MM.1S (cell line): ENCODE data around the gene NANOS1.

Experiments used
- DNase-seq: peaks from one replicate; pipeline ENCODE4 v3.0.0-alpha.2; 2015
- H2AFZ ChIP-seq: fragments of 300-600 bp; sonication (generic); 2 replicates; pipeline ENCODE4 v1.6.0; 2016; ENCODE audit warnings: antibody characterized with exemption, low read length
- H3F3A ChIP-seq: fragments of 300-600 bp; sonication (generic); 2 replicates; pipeline ENCODE4 v1.6.1; 2016; ENCODE audit warnings: mild to moderate bottlenecking, antibody characterized with exemption, low read length, moderate library complexity, mixed read lengths; ENCODE audit not compliant: insufficient read depth
- H3K27ac ChIP-seq: fragments of 300-600 bp; sonication (generic); 2 replicates; pipeline ENCODE4 v1.5.1; 2016; ENCODE audit warnings: mild to moderate bottlenecking, low read length
- H3K27me3 ChIP-seq: fragments of 300-600 bp; sonication (generic); replicated peaks from 2 replicates; pipeline ENCODE4 v1.6.0; 2016; ENCODE audit warnings: low read length; ENCODE audit not compliant: insufficient read depth
- H3K36me3 ChIP-seq: fragments of 300-600 bp; sonication (generic); replicated peaks from 2 replicates; pipeline ENCODE4 v1.6.1; 2016; ENCODE audit warnings: mild to moderate bottlenecking, low read length, mixed read lengths; ENCODE audit not compliant: insufficient read depth
- H3K4me1 ChIP-seq: fragments of 300-600 bp; sonication (generic); 2 replicates; pipeline ENCODE4 v1.6.1; 2016; ENCODE audit warnings: low read length, mixed read lengths
- H3K4me2 ChIP-seq: fragments of 300-600 bp; sonication (generic); 2 replicates; pipeline ENCODE4 v1.6.0; 2016; ENCODE audit warnings: low read depth, low read length
- H3K4me3 ChIP-seq: fragments of 300-600 bp; sonication (generic); 2 replicates; pipeline ENCODE4 v1.5.1; 2016; ENCODE audit warnings: low read length, mixed read lengths
- H3K79me2 ChIP-seq: fragments of 300-600 bp; sonication (generic); 2 replicates; pipeline ENCODE4 v1.6.1; 2016; ENCODE audit warnings: mixed run types, low read length, mixed read lengths
- H3K9ac ChIP-seq: fragments of 300-600 bp; sonication (generic); 2 replicates; pipeline ENCODE4 v1.6.1; 2016; ENCODE audit warnings: low read length, mixed read lengths
- H3K9me2 ChIP-seq: fragments of 300-600 bp; sonication (generic); replicated peaks from 2 replicates; pipeline ENCODE4 v1.6.1; 2016; ENCODE audit warnings: mild to moderate bottlenecking, low read length, mixed read lengths; ENCODE audit not compliant: insufficient read depth
- H3K9me3 ChIP-seq: fragments of 300-600 bp; sonication (generic); replicated peaks from 2 replicates; pipeline ENCODE4 v1.6.1; 2016; ENCODE audit warnings: mild to moderate bottlenecking, low read length, mixed read lengths; ENCODE audit not compliant: insufficient read depth
- H4K20me1 ChIP-seq: fragments of 300-600 bp; sonication (generic); 2 replicates; pipeline ENCODE4 v1.6.1; 2016; ENCODE audit warnings: mild to moderate bottlenecking, low read length, moderate library complexity, mixed read lengths; ENCODE audit not compliant: insufficient read depth
- EZH2 ChIP-seq: fragments of 300-600 bp; sonication (generic); optimal IDR thresholded peaks from 2 replicates; pipeline ENCODE3; 2017; ENCODE audit warnings: low read depth, mild to moderate bottlenecking, antibody characterized with exemption, low read length, mixed read lengths
- EZH2phosphoT487 ChIP-seq: fragments of 300-600 bp; sonication (generic); IDR thresholded peaks from 2 replicates; pipeline ENCODE4 v1.6.1; 2018; ENCODE audit warnings: antibody characterized with exemption, low read length
- TF ChIP-seq, protein P1 (sequence below): fragments of 300-600 bp; sonication (generic); IDR thresholded peaks from 2 replicates; pipeline ENCODE4 v1.5.1; 2016; ENCODE audit warnings: antibody characterized with exemption, low read length, mixed read lengths

NANOS1 gene

GRCh38 chr10:118992496-118992895 is 37.0 kb upstream of the NANOS1 start:
- H3K27me3 ChIP-seq = no peaks in the 10 kb centered on the region
- TF ChIP-seq EZH2phosphoT487 = no peak
- TF ChIP-seq EZH2 = no peak
- TF ChIP-seq, protein P1, sequence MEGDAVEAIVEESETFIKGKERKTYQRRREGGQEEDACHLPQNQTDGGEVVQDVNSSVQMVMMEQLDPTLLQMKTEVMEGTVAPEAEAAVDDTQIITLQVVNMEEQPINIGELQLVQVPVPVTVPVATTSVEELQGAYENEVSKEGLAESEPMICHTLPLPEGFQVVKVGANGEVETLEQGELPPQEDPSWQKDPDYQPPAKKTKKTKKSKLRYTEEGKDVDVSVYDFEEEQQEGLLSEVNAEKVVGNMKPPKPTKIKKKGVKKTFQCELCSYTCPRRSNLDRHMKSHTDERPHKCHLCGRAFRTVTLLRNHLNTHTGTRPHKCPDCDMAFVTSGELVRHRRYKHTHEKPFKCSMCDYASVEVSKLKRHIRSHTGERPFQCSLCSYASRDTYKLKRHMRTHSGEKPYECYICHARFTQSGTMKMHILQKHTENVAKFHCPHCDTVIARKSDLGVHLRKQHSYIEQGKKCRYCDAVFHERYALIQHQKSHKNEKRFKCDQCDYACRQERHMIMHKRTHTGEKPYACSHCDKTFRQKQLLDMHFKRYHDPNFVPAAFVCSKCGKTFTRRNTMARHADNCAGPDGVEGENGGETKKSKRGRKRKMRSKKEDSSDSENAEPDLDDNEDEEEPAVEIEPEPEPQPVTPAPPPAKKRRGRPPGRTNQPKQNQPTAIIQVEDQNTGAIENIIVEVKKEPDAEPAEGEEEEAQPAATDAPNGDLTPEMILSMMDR = no peak
- H3K4me1 ChIP-seq = peaks cover 6% of the 10 kb centered on the region
- H3K9me2 ChIP-seq = no peaks in the 10 kb centered on the region
- H3K79me2 ChIP-seq = no peaks in the 10 kb centered on the region
- no peaks in the 10 kb centered on the region for H4K20me1 ChIP-seq
- H3K4me2 ChIP-seq = no peak overlapping the region
- H3K9ac ChIP-seq = no peak overlapping the region
- H3K36me3 ChIP-seq = no peaks in the 10 kb centered on the region
- H3K9me3 ChIP-seq = no peaks in the 10 kb centered on the region
- H2AFZ ChIP-seq = no peak overlapping the region
- H3K4me3 ChIP-seq = no peak overlapping the region
- no peak for DNase-seq
- H3F3A ChIP-seq = peaks cover 1% of the 10 kb centered on the region; the same call in 1 of the 2 replicates
- H3K27ac ChIP-seq = no peak overlapping the region

- Histone ChIP-seq H3K27me3 (no peaks in the 10 kb centered on the region), H3K27ac (no peak overlapping the region), H4K20me1 (no peaks in the 10 kb centered on the region), H3K79me2 (no peaks in the 10 kb centered on the region), H3K9ac (no peak overlapping the region), H3K9me2 (no peaks in the 10 kb centered on the region), H3K9me3 (no peaks in the 10 kb centered on the region), H3K4me1 (peaks cover under 1% of the 10 kb centered on the region; the same call in 1 of the 2 replicates), H3F3A (no peaks in the 10 kb centered on the region; the same call in 1 of the 2 replicates), H3K4me3 (no peak overlapping the region), H2AFZ (no peak overlapping the region), H3K36me3 (no peaks in the 10 kb centered on the region), H3K4me2 (no peak overlapping the region)
- DNase-seq = no peak
- TF ChIP-seq EZH2phosphoT487 (no peak), EZH2 (no peak)
- TF ChIP-seq, protein P1 = no peak
These were observed 36.3 kb upstream of the NANOS1 start for GRCh38 chr10:118993214-118993613.

- TF ChIP-seq, protein P1 = no peak
- no peak for TF ChIP-seq EZH2
- no peak for TF ChIP-seq EZH2phosphoT487
- H3F3A ChIP-seq = no peaks in the 10 kb centered on the region; the same call in 1 of the 2 replicates
- H3K9me3 ChIP-seq = no peaks in the 10 kb centered on the region
- no peaks in the 10 kb centered on the region for H3K27me3 ChIP-seq
- no peak overlapping the region for H2AFZ ChIP-seq
- no peak overlapping the region for H3K4me2 ChIP-seq
- no peak overlapping the region for H3K9ac ChIP-seq
- H3K36me3 ChIP-seq = no peaks in the 10 kb centered on the region
- H3K27ac ChIP-seq = no peak overlapping the region
- DNase-seq = no peak
- H3K79me2 ChIP-seq = no peaks in the 10 kb centered on the region
- no peaks in the 10 kb centered on the region for H3K4me1 ChIP-seq
- no peak overlapping the region for H3K4me3 ChIP-seq
- H4K20me1 ChIP-seq = no peaks in the 10 kb centered on the region
- H3K9me2 ChIP-seq = no peaks in the 10 kb centered on the region
These were observed 35.2 kb upstream of the NANOS1 start for GRCh38 chr10:118994321-118994720.
